ENCODE results near the gene RHBDD2. TPM values are rescaled to one million over a fixed set of nuclear protein-coding genes. Genes with fewer than 3 reads are reported as not detected.

Gene RHBDD2
- total RNA-seq, 2 experiments from 2014 or later = 21.7 to 23.1 TPM

- H3K27me3 Mint-ChIP-seq = no peaks in the 10 kb centered on the region
- intact Hi-C loops (cut with micrococcal nuclease) = no loop called here
- ChIA-PET POLR2A (no interaction called here), CTCF (interaction anchor here (0.8 kb wide), 1 partner anchor 55 kb away, joined by 4 read pairs; no protein-coding TSS in a partner anchor)
- H3K9me3 Mint-ChIP-seq = no peaks in the 10 kb centered on the region
- no peak for DNase-seq
- no peak overlapping the region for H3K27ac Mint-ChIP-seq
- H3K4me3 Mint-ChIP-seq = no peak overlapping the region
- TF ChIP-seq, protein P1, sequence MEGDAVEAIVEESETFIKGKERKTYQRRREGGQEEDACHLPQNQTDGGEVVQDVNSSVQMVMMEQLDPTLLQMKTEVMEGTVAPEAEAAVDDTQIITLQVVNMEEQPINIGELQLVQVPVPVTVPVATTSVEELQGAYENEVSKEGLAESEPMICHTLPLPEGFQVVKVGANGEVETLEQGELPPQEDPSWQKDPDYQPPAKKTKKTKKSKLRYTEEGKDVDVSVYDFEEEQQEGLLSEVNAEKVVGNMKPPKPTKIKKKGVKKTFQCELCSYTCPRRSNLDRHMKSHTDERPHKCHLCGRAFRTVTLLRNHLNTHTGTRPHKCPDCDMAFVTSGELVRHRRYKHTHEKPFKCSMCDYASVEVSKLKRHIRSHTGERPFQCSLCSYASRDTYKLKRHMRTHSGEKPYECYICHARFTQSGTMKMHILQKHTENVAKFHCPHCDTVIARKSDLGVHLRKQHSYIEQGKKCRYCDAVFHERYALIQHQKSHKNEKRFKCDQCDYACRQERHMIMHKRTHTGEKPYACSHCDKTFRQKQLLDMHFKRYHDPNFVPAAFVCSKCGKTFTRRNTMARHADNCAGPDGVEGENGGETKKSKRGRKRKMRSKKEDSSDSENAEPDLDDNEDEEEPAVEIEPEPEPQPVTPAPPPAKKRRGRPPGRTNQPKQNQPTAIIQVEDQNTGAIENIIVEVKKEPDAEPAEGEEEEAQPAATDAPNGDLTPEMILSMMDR (IDR thresholded peaks at IDR 0.05) = no peak
- peaks cover 30% of the 10 kb centered on the region for H3K4me1 Mint-ChIP-seq (ENCODE audit: low read depth)
- no peak for ATAC-seq
- no peaks in the 10 kb centered on the region for H3K36me3 Mint-ChIP-seq (ENCODE audit: low read depth)
Observed at GRCh38 chr7:75921479-75921878, 42.6 kb downstream of the RHBDD2 start.

DNA sequence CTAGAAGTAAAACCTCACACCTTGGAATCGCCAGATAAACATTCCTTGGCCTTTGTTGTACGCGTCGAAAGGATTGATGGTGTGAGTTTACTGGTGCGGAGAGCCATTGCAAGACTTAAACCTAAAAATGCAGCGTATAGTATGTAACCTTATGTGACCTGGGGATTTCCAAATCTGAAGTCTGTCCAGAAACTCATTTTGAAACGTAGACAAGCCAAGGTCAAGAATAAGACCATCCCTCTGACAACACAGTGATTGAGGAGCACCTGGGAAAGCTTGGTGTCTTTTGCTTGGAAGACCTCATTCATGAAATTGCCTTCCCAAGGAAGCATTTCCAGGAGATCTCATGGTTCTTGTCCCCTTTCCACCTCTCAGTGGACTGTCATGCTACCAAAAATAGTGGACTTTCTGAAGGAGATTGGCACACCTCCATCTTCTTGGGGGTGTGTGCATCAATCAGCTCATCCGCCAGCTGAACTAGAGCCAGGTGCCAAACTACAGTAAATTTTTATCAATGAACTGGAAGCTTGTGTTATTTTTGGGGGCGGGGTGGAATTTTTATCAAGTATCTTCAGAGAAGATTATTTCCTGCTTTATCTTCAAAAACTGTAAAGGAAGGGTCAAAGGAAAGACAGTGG is 44.3 kb downstream of the RHBDD2 start:
- ATAC-seq (no peak), DNase-seq (no peak)
- Mint-ChIP-seq H3K9me3 (no peaks in the 10 kb centered on the region), H3K27me3 (no peaks in the 10 kb centered on the region), H3K4me3 (no peak overlapping the region), H3K27ac (no peak overlapping the region), H3K4me1 (ENCODE audit: low read depth) (peaks cover 27% of the 10 kb centered on the region), H3K36me3 (ENCODE audit: low read depth) (no peaks in the 10 kb centered on the region)
- POLR2A ChIA-PET = no interaction called here
- TF ChIP-seq, protein P1 (IDR thresholded peaks at IDR 0.05) = no peak
- CTCF ChIA-PET = interaction anchor here (1.2 kb wide), 1 partner anchor 9 kb away, joined by 3 read pairs; no protein-coding TSS in a partner anchor
- intact Hi-C loops (cut with micrococcal nuclease) = no loop called here

DNA sequence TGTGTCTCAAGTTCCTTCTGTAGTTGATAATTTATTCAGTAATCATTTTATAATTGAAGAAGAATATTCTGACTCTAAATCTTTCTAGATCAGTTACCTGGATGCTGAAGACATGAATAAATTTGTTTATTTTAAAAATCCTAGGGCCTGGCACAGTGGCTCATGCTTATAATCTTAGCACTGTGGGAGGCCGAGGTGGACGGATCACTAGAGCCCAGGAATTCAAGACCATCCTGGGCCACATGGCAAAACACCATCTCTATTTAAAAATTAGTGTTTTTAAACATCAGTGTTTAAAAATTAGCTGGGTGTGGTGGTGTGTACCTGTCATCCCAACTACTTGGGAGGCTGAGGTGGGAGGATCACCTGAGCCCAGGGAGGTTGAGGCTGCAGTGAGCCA is 45.4 kb downstream of the RHBDD2 start:
- DNase-seq (no peak), ATAC-seq (no peak)
- peaks cover 30% of the 10 kb centered on the region for H3K4me1 Mint-ChIP-seq (ENCODE audit: low read depth)
- POLR2A ChIA-PET = interaction anchor here (1.0 to 1.4 kb wide), 2 partner anchors 10 to 15 kb away, joined by 3 to 5 read pairs; no protein-coding TSS in a partner anchor
- no peak overlapping the region for H3K4me3 Mint-ChIP-seq
- no peaks in the 10 kb centered on the region for H3K9me3 Mint-ChIP-seq
- no peaks in the 10 kb centered on the region for H3K27me3 Mint-ChIP-seq
- CTCF ChIA-PET = interaction anchor here (0.7 to 1.5 kb wide), 3 partner anchors 8 to 96 kb away, joined by 3 to 6 read pairs (median 5); no protein-coding TSS in a partner anchor
- TF ChIP-seq, protein P1 (IDR thresholded peaks at IDR 0.05) = no peak
- no peak overlapping the region for H3K27ac Mint-ChIP-seq
- intact Hi-C loops (cut with micrococcal nuclease) = no loop called here
- H3K36me3 Mint-ChIP-seq (ENCODE audit: low read depth) = no peaks in the 10 kb centered on the region

- ChIA-PET CTCF (interaction anchor here (0.7 to 1.5 kb wide), 3 partner anchors 9 to 95 kb away, joined by 3 to 6 read pairs (median 5); no protein-coding TSS in a partner anchor), POLR2A (interaction anchor here (1.0 to 1.4 kb wide), 2 partner anchors 10 to 16 kb away, joined by 3 to 5 read pairs; no protein-coding TSS in a partner anchor)
- ATAC-seq (no peak), DNase-seq (no peak)
- H3K4me1 Mint-ChIP-seq (ENCODE audit: low read depth) = peaks cover 26% of the 10 kb centered on the region
- TF ChIP-seq, protein P1 (IDR thresholded peaks at IDR 0.05) = no peak
- no peaks in the 10 kb centered on the region for H3K36me3 Mint-ChIP-seq (ENCODE audit: low read depth)
- intact Hi-C loops (cut with micrococcal nuclease) = no loop called here
- H3K27ac Mint-ChIP-seq = no peak overlapping the region
- no peaks in the 10 kb centered on the region for H3K27me3 Mint-ChIP-seq
- no peaks in the 10 kb centered on the region for H3K9me3 Mint-ChIP-seq
- H3K4me3 Mint-ChIP-seq = no peak overlapping the region
Observed at GRCh38 chr7:75924889-75925288, 46.1 kb downstream of the RHBDD2 start.
